Measurements from ENCODE around the gene CNPY3.
"Not testable (repeated sequence)": the region's sequence is repeated elsewhere in the genome, so short reads cannot be mapped to it uniquely, and the experiment has no call there.

The CNPY3 gene

GRCh38 chr6:42935322-42935721 is 6.0 kb downstream of the CNPY3 start:
- peaks cover 85% of the 10 kb centered on the region for H3K36me3 Mint-ChIP-seq (ENCODE audit: low read depth)
- no peaks in the 10 kb centered on the region for H3K9me3 Mint-ChIP-seq
- H3K4me3 Mint-ChIP-seq: no peak overlapping the region
- peaks cover 52% of the 10 kb centered on the region for H3K4me1 Mint-ChIP-seq (ENCODE audit: low read depth)
- peak overlapping the region; percentile 75 for H3K27ac Mint-ChIP-seq
- H3K27me3 Mint-ChIP-seq: no peaks in the 10 kb centered on the region

GRCh38 chr6:42936398-42936797 is 7.1 kb downstream of the CNPY3 start:
- H3K27me3 Mint-ChIP-seq: no peaks in the 10 kb centered on the region
- no peak overlapping the region for H3K4me3 Mint-ChIP-seq
- H3K27ac Mint-ChIP-seq: peak overlapping the region; percentile 14
- H3K36me3 Mint-ChIP-seq (ENCODE audit: low read depth): peaks cover 88% of the 10 kb centered on the region
- H3K4me1 Mint-ChIP-seq (ENCODE audit: low read depth): peaks cover 43% of the 10 kb centered on the region
- no peaks in the 10 kb centered on the region for H3K9me3 Mint-ChIP-seq

GRCh38 chr6:42937548-42938427 is 8.5 kb downstream of the CNPY3 start:
- H3K9me3 Mint-ChIP-seq: no peaks in the 10 kb centered on the region
- H3K4me3 Mint-ChIP-seq: no peak overlapping the region
- no peaks in the 10 kb centered on the region for H3K27me3 Mint-ChIP-seq
- peaks cover 79% of the 10 kb centered on the region for H3K36me3 Mint-ChIP-seq (ENCODE audit: low read depth)
- peak overlapping the region; percentile 10 for H3K27ac Mint-ChIP-seq
- H3K4me1 Mint-ChIP-seq (ENCODE audit: low read depth): peaks cover 31% of the 10 kb centered on the region

- no peak overlapping the region for H3K27ac Mint-ChIP-seq
- peaks cover 74% of the 10 kb centered on the region for H3K36me3 Mint-ChIP-seq (ENCODE audit: low read depth)
- no peaks in the 10 kb centered on the region for H3K27me3 Mint-ChIP-seq
- H3K4me3 Mint-ChIP-seq: no peak overlapping the region
- no peaks in the 10 kb centered on the region for H3K9me3 Mint-ChIP-seq
- H3K4me1 Mint-ChIP-seq (ENCODE audit: low read depth): peaks cover 24% of the 10 kb centered on the region
Observed at GRCh38 chr6:42938428-42938796, 9.1 kb downstream of the CNPY3 start.

GRCh38 chr6:42938987-42939809 is 9.9 kb downstream of the CNPY3 start:
- H3K36me3 Mint-ChIP-seq (ENCODE audit: low read depth): peaks cover 72% of the 10 kb centered on the region
- H3K27me3 Mint-ChIP-seq: no peaks in the 10 kb centered on the region
- no peak overlapping the region for H3K4me3 Mint-ChIP-seq
- H3K9me3 Mint-ChIP-seq: no peaks in the 10 kb centered on the region
- peaks cover 16% of the 10 kb centered on the region for H3K4me1 Mint-ChIP-seq (ENCODE audit: low read depth)
- peak overlapping the region; percentile 31 for H3K27ac Mint-ChIP-seq

GRCh38 chr6:42939810-42940167 is 10.5 kb downstream of the CNPY3 start:
- H3K4me1 Mint-ChIP-seq (ENCODE audit: low read depth): peaks cover 11% of the 10 kb centered on the region
- no peak overlapping the region for H3K4me3 Mint-ChIP-seq
- H3K9me3 Mint-ChIP-seq: no peaks in the 10 kb centered on the region
- H3K27ac Mint-ChIP-seq: peak overlapping the region; percentile 55
- H3K36me3 Mint-ChIP-seq (ENCODE audit: low read depth): peaks cover 72% of the 10 kb centered on the region
- no peaks in the 10 kb centered on the region for H3K27me3 Mint-ChIP-seq

GRCh38 chr6:42940493-42941045 is 11.3 kb downstream of the CNPY3 start:
- Mint-ChIP-seq H3K4me3 (no peak overlapping the region), H3K27ac (peak overlapping the region; percentile 55), H3K27me3 (no peaks in the 10 kb centered on the region), H3K9me3 (no peaks in the 10 kb centered on the region), H3K4me1 (ENCODE audit: low read depth) (peaks cover 6% of the 10 kb centered on the region), H3K36me3 (ENCODE audit: low read depth) (peaks cover 66% of the 10 kb centered on the region)

- not testable (repeated sequence) for H3K27ac Mint-ChIP-seq
- peaks cover 63% of the 10 kb centered on the region for H3K36me3 Mint-ChIP-seq (ENCODE audit: low read depth)
Observed at GRCh38 chr6:42941356-42941755, 12.1 kb downstream of the CNPY3 start.

GRCh38 chr6:42942444-42942843 is 13.2 kb downstream of the CNPY3 start:
- Mint-ChIP-seq H3K27me3 (no peaks in the 10 kb centered on the region), H3K27ac (no peak overlapping the region), H3K36me3 (ENCODE audit: low read depth) (peaks cover 57% of the 10 kb centered on the region), H3K4me1 (ENCODE audit: low read depth) (no peaks in the 10 kb centered on the region), H3K4me3 (no peak overlapping the region), H3K9me3 (no peaks in the 10 kb centered on the region)

More at GRCh38 chr6:42941356-42941755, 12.1 kb downstream of the CNPY3 start:
- H3K9me3 Mint-ChIP-seq; H3K4me3 Mint-ChIP-seq; H3K27me3 Mint-ChIP-seq; H3K4me1 Mint-ChIP-seq (ENCODE audit: low read depth): not testable (repeated sequence)

- H3K36me3 Mint-ChIP-seq (ENCODE audit: low read depth): peaks cover 36% of the 10 kb centered on the region
- H3K9me3 Mint-ChIP-seq: no peaks in the 10 kb centered on the region
- no peak overlapping the region for H3K4me3 Mint-ChIP-seq
- H3K27ac Mint-ChIP-seq: no peak overlapping the region
- no peaks in the 10 kb centered on the region for H3K4me1 Mint-ChIP-seq (ENCODE audit: low read depth)
- no peaks in the 10 kb centered on the region for H3K27me3 Mint-ChIP-seq
Observed at GRCh38 chr6:42947950-42948349, 18.7 kb downstream of the CNPY3 start.

GRCh38 chr6:42952389-42952788 is 23.1 kb downstream of the CNPY3 start:
- Mint-ChIP-seq H3K36me3 (ENCODE audit: low read depth) (peaks cover 12% of the 10 kb centered on the region), H3K9me3 (no peaks in the 10 kb centered on the region), H3K4me1 (ENCODE audit: low read depth) (no peaks in the 10 kb centered on the region), H3K27ac (no peak overlapping the region), H3K27me3 (no peaks in the 10 kb centered on the region), H3K4me3 (no peak overlapping the region)

GRCh38 chr6:42954405-42954804 is 25.1 kb downstream of the CNPY3 start:
- not testable (repeated sequence) for H3K4me3 Mint-ChIP-seq; H3K27me3 Mint-ChIP-seq; H3K27ac Mint-ChIP-seq; H3K36me3 Mint-ChIP-seq (ENCODE audit: low read depth); H3K9me3 Mint-ChIP-seq; H3K4me1 Mint-ChIP-seq (ENCODE audit: low read depth)

- Mint-ChIP-seq H3K27ac (no peak overlapping the region), H3K9me3 (no peaks in the 10 kb centered on the region), H3K27me3 (no peaks in the 10 kb centered on the region), H3K4me3 (no peak overlapping the region), H3K36me3 (ENCODE audit: low read depth) (peaks cover 7% of the 10 kb centered on the region), H3K4me1 (ENCODE audit: low read depth) (peaks cover 9% of the 10 kb centered on the region)
Observed at GRCh38 chr6:42958125-42958524, 28.8 kb downstream of the CNPY3 start.

- no peak overlapping the region for H3K27ac Mint-ChIP-seq
- H3K4me3 Mint-ChIP-seq: peak overlapping the region; percentile 32
- peaks cover 9% of the 10 kb centered on the region for H3K4me1 Mint-ChIP-seq (ENCODE audit: low read depth)
- H3K9me3 Mint-ChIP-seq: no peaks in the 10 kb centered on the region
- peaks cover 11% of the 10 kb centered on the region for H3K36me3 Mint-ChIP-seq (ENCODE audit: low read depth)
- no peaks in the 10 kb centered on the region for H3K27me3 Mint-ChIP-seq
Observed at GRCh38 chr6:42959917-42960242, 30.6 kb downstream of the CNPY3 start.

Data from stimulated activated naive CD8-positive, alpha-beta T cell treated with anti-CD3 and anti-CD28 coated beads, Interleukin-15, Interleukin-2, amounts not matched to agents 100 ng/mL and 50 ng/mL, for 24 hours (primary cell).